Measurements from ENCODE around the gene ARHGAP8. TPM values are rescaled to one million over a fixed set of nuclear protein-coding genes. Genes with fewer than 3 reads are reported as not detected.

ARHGAP8 gene
- total and polyA plus RNA-seq, 2 donors (not counting 1 experiment from before 2014, with no cell fraction given) = 0.37 TPM; not detected in 1

GRCh38 chr22:44809456-44809855 is 57.1 kb downstream of the ARHGAP8 start:
- no peaks in the 10 kb centered on the region for H3K27me3 ChIP-seq (replicated peaks in 1 of 4; ENCODE audit: control extremely low read depth in 1 of 4, control insufficient read depth in 3 of 4, insufficient read depth in 4 of 4, low read length in 3 of 4)
- Mint-ChIP-seq H3K27me3 (peaks cover 5% of the 10 kb centered on the region), H3K4me3 (no peak overlapping the region), H3K27ac (no peak overlapping the region), H3K9me3 (ENCODE audit: insufficient read depth) (peaks cover 2% of the 10 kb centered on the region), H3K4me1 (no peaks in the 10 kb centered on the region)
- H3K9ac ChIP-seq (ENCODE audit: low read length) = no peak overlapping the region
- no peak overlapping the region for H3K4me3 ChIP-seq (ENCODE audit: control extremely low read depth in 1 of 5, extremely low read depth in 1 of 5, insufficient read depth in 1 of 5, low read depth in 2 of 5, low read length in 4 of 5)
- ChIA-PET POLR2A (no interaction called here), CTCF (no interaction called here)
- H3K36me3 ChIP-seq (replicated peaks in 1 of 2; ENCODE audit: control extremely low read depth in 1 of 2, control insufficient read depth in 1 of 2, extremely low read depth in 1 of 2, insufficient read depth in 2 of 2, low read length in 1 of 2) = no peaks in the 10 kb centered on the region
- no peak overlapping the region for H2AFZ ChIP-seq (ENCODE audit: insufficient read depth, low read depth, low read length, poor library complexity, severe bottlenecking)
- no peak overlapping the region for H3K27ac ChIP-seq (ENCODE audit: low read length in 2 of 2)
- ATAC-seq (ENCODE audit: low read depth) = no peak
- H3K4me2 ChIP-seq (replicated peaks; ENCODE audit: low read depth, low read length, poor library complexity, severe bottlenecking) = no peak overlapping the region
- TF ChIP-seq, protein P1, sequence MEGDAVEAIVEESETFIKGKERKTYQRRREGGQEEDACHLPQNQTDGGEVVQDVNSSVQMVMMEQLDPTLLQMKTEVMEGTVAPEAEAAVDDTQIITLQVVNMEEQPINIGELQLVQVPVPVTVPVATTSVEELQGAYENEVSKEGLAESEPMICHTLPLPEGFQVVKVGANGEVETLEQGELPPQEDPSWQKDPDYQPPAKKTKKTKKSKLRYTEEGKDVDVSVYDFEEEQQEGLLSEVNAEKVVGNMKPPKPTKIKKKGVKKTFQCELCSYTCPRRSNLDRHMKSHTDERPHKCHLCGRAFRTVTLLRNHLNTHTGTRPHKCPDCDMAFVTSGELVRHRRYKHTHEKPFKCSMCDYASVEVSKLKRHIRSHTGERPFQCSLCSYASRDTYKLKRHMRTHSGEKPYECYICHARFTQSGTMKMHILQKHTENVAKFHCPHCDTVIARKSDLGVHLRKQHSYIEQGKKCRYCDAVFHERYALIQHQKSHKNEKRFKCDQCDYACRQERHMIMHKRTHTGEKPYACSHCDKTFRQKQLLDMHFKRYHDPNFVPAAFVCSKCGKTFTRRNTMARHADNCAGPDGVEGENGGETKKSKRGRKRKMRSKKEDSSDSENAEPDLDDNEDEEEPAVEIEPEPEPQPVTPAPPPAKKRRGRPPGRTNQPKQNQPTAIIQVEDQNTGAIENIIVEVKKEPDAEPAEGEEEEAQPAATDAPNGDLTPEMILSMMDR (IDR thresholded peaks at IDR 0.05) = no peak
- no peak for TF ChIP-seq EZH2 (IDR thresholded peaks at IDR 0.05; ENCODE audit: borderline replicate concordance, insufficient read depth, low read depth, low read length, poor library complexity, severe bottlenecking)
- intact Hi-C loops (cut with micrococcal nuclease) = no loop called here
- H3K79me2 ChIP-seq (ENCODE audit: control insufficient read depth, insufficient read depth, low read length) = no peaks in the 10 kb centered on the region
- H4K20me1 ChIP-seq (ENCODE audit: control insufficient read depth, insufficient read depth, low read length, poor library complexity, severe bottlenecking) = no peaks in the 10 kb centered on the region
- no peak for DNase-seq
- WGBS (ENCODE audit: insufficient coverage) = 94% methylated on average over 11 of the region's 11 CpGs
- no peaks in the 10 kb centered on the region for H3K4me1 ChIP-seq (ENCODE audit: control insufficient read depth in 2 of 2, insufficient read depth in 2 of 2, low read length in 2 of 2)
- H3K9me3 ChIP-seq (ENCODE audit: control extremely low read depth in 1 of 3, control insufficient read depth in 2 of 3, insufficient read depth in 1 of 3, low read length in 2 of 3) = peaks cover 0 to 3% (median 0%) of the 10 kb centered on the region in 3 donors

- ChIA-PET CTCF (no interaction called here), POLR2A (no interaction called here)
- intact Hi-C loops (cut with micrococcal nuclease) = no loop called here
- ATAC-seq (ENCODE audit: low read depth) (no peak), DNase-seq (no peak)
- Histone ChIP-seq H3K9ac (ENCODE audit: low read length) (no peak overlapping the region), H2AFZ (ENCODE audit: insufficient read depth, low read depth, low read length, poor library complexity, severe bottlenecking) (no peak overlapping the region), H3K36me3 (replicated peaks in 1 of 2; ENCODE audit: control extremely low read depth in 1 of 2, control insufficient read depth in 1 of 2, extremely low read depth in 1 of 2, insufficient read depth in 2 of 2, low read length in 1 of 2) (no peaks in the 10 kb centered on the region), H3K27ac (ENCODE audit: low read length in 2 of 2) (no peak overlapping the region), H3K79me2 (ENCODE audit: control insufficient read depth, insufficient read depth, low read length) (no peaks in the 10 kb centered on the region), H3K27me3 (replicated peaks in 1 of 4; ENCODE audit: control extremely low read depth in 1 of 4, control insufficient read depth in 3 of 4, insufficient read depth in 4 of 4, low read length in 3 of 4) (no peaks in the 10 kb centered on the region), H3K4me3 (ENCODE audit: control extremely low read depth in 1 of 5, extremely low read depth in 1 of 5, insufficient read depth in 1 of 5, low read depth in 2 of 5, low read length in 4 of 5) (no peak overlapping the region), H4K20me1 (ENCODE audit: control insufficient read depth, insufficient read depth, low read length, poor library complexity, severe bottlenecking) (no peaks in the 10 kb centered on the region), H3K9me3 (ENCODE audit: control extremely low read depth in 1 of 3, control insufficient read depth in 2 of 3, insufficient read depth in 1 of 3, low read length in 2 of 3) (peaks cover 0 to 3% (median 0%) of the 10 kb centered on the region in 3 donors), H3K4me1 (ENCODE audit: control insufficient read depth in 2 of 2, insufficient read depth in 2 of 2, low read length in 2 of 2) (no peaks in the 10 kb centered on the region), H3K4me2 (replicated peaks; ENCODE audit: low read depth, low read length, poor library complexity, severe bottlenecking) (no peak overlapping the region)
- H3K4me3 Mint-ChIP-seq = no peak overlapping the region
- 91% methylated on average over 13 of the region's 13 CpGs for WGBS (ENCODE audit: insufficient coverage)
- TF ChIP-seq, protein P1 (IDR thresholded peaks at IDR 0.05) = no peak
- no peak for TF ChIP-seq EZH2 (IDR thresholded peaks at IDR 0.05; ENCODE audit: borderline replicate concordance, insufficient read depth, low read depth, low read length, poor library complexity, severe bottlenecking)
- H3K9me3 Mint-ChIP-seq (ENCODE audit: insufficient read depth) = peaks cover 2% of the 10 kb centered on the region
- peaks cover 5% of the 10 kb centered on the region for H3K27me3 Mint-ChIP-seq
- H3K27ac Mint-ChIP-seq = no peak overlapping the region
- no peaks in the 10 kb centered on the region for H3K4me1 Mint-ChIP-seq
These were observed 58.8 kb downstream of the ARHGAP8 start for GRCh38 chr22:44811141-44811540.

All from B cell (primary cell).